Liver (tissue), 9 donors: ENCODE data around the gene LPP. TPM values are rescaled to one million over a fixed set of nuclear protein-coding genes. Genes with fewer than 3 reads are reported as not detected.

Experiments used
- DNase-seq: peaks from one replicate; pipeline ENCODE4 v3.0.0-alpha.2; 2017; ENCODE audit warnings: low spot score
- H3K27ac ChIP-seq, 2 donors: one replicate each; pipeline ENCODE4 v1.7.0; 2013; ENCODE audit warnings: inconsistent platforms in 2 of 2, low read length in 2 of 2, control low read depth in 1 of 2, low read depth in 1 of 2, mild to moderate bottlenecking in 1 of 2
- H3K27me3 ChIP-seq, 4 donors: one replicate each; pipeline versions ENCODE4 v1.6.1 to v1.7.0; 2013; ENCODE audit warnings: low read length in 3 of 4, inconsistent platforms in 1 of 4, mild to moderate bottlenecking in 1 of 4, moderate library complexity in 1 of 4; ENCODE audit not compliant: control insufficient read depth in 4 of 4, insufficient read depth in 4 of 4
- H3K36me3 ChIP-seq, 4 donors: one replicate each; pipeline versions ENCODE4 v1.6.1 to v1.7.0; 2013; ENCODE audit warnings: low read length in 3 of 4, mild to moderate bottlenecking in 3 of 4, low read depth in 1 of 4, moderate library complexity in 1 of 4; ENCODE audit not compliant: control insufficient read depth in 4 of 4, insufficient read depth in 3 of 4
- H3K4me1 ChIP-seq, 4 donors: one replicate each; pipeline versions ENCODE4 v1.6.1 to v1.7.0; 2013; ENCODE audit warnings: low read length in 3 of 4, mild to moderate bottlenecking in 3 of 4, moderate library complexity in 1 of 4; ENCODE audit not compliant: control insufficient read depth in 4 of 4, insufficient read depth in 4 of 4
- H3K4me3 ChIP-seq, 3 donors: one replicate each; pipeline versions ENCODE4 v1.6.1 to v1.7.0; 2013; ENCODE audit warnings: low read length in 3 of 3, control low read depth in 1 of 3, low read depth in 1 of 3, mild to moderate bottlenecking in 1 of 3
- H3K9ac ChIP-seq, 2 donors: one replicate each; pipeline ENCODE4 v1.7.0; 2013; ENCODE audit warnings: low read length in 2 of 2, mild to moderate bottlenecking in 2 of 2, moderate library complexity in 2 of 2, control low read depth in 1 of 2, low read depth in 1 of 2
- H3K9me3 ChIP-seq, 4 donors: one replicate each; pipeline versions ENCODE4 v1.6.1 to v1.7.0; 2013; ENCODE audit warnings: low read length in 3 of 4; ENCODE audit not compliant: control insufficient read depth in 4 of 4
- EGR1 ChIP-seq, 2 donors: IDR thresholded peaks; 2 replicates each; pipeline ENCODE4 v1.6.1; 2016 to 2018; ENCODE audit warnings: antibody characterized with exemption in 2 of 2, low read depth in 2 of 2
- FOXA1 ChIP-seq: IDR thresholded peaks from 2 replicates; pipeline ENCODE4 v1.6.1; 2016; ENCODE audit warnings: antibody characterized with exemption
- FOXA2 ChIP-seq: IDR thresholded peaks from 2 replicates; pipeline ENCODE4 v1.6.1; 2016; ENCODE audit warnings: antibody characterized with exemption
- GABPA ChIP-seq, 2 donors: IDR thresholded peaks in 1 of 2; conservative IDR thresholded peaks in 1 of 2; 2 replicates each; pipeline ENCODE4 v1.6.1; 2016; ENCODE audit warnings: antibody characterized with exemption in 2 of 2, mild to moderate bottlenecking in 1 of 2, moderate library complexity in 1 of 2
- HNF4A ChIP-seq, 2 donors: conservative IDR thresholded peaks; 2 replicates each; pipeline ENCODE4 v1.6.1; 2016; ENCODE audit warnings: antibody characterized with exemption in 2 of 2, mild to moderate bottlenecking in 2 of 2
- JUND ChIP-seq, 2 donors: IDR thresholded peaks; 2 replicates each; pipeline ENCODE4 v1.6.1; 2016; ENCODE audit warnings: antibody characterized with exemption in 2 of 2
- NR2F2 ChIP-seq: IDR thresholded peaks from 2 replicates; pipeline ENCODE4 v1.6.1; 2016; ENCODE audit warnings: antibody characterized with exemption
- RAD21 ChIP-seq, 2 donors: IDR thresholded peaks; 2 replicates each; pipeline ENCODE4 v1.6.1; 2016; ENCODE audit warnings: antibody characterized with exemption in 2 of 2, mild to moderate bottlenecking in 2 of 2
- RXRA ChIP-seq, 2 donors: IDR thresholded peaks; 2 replicates each; pipeline ENCODE4 v1.6.1; 2017 to 2018; ENCODE audit warnings: antibody characterized with exemption in 2 of 2, mild to moderate bottlenecking in 1 of 2
- SP1 ChIP-seq: IDR thresholded peaks from 2 replicates; pipeline ENCODE4 v1.6.1; 2018; ENCODE audit warnings: antibody characterized with exemption, mild to moderate bottlenecking
- TAF1 ChIP-seq: conservative IDR thresholded peaks from 2 replicates; pipeline ENCODE4 v1.6.1; 2016; ENCODE audit warnings: antibody characterized with exemption, mild to moderate bottlenecking
- YY1 ChIP-seq: IDR thresholded peaks from 2 replicates; pipeline ENCODE4 v1.6.1; 2016; ENCODE audit warnings: antibody characterized with exemption, mild to moderate bottlenecking
- WGBS: extraction: QIAGEN DNeasy Blood & Tissue Kit; methylation state at CpG from one replicate; pipeline ENCODE4 v1.1.7; 2013; 5-methylcytosine and 5-hydroxymethylcytosine counted together
- polyA plus RNA-seq, 2 donors: library from polyadenylated mRNA; stranded (reverse) in 1 of 2; unstranded in 1 of 2; fragments of 200-250 nt in 1 of 2; fragments of >200 nt in 1 of 2; fragmentation: Nextera tagmentation in 1 of 2; extraction: Ambion mirVana in 1 of 2; gene quantifications; one replicate each; pipeline versions ENCODE4 v1.2.1 to v1.2.3, GENCODE V29; 2013 to 2015
- total RNA-seq, 2 donors: library from RNA; depleted of rRNA; stranded (reverse); fragments of >200 nt; gene quantifications; one replicate each; pipeline ENCODE4 v1.2.3, GENCODE V29; 2014
- TF ChIP-seq, protein P1 (sequence below): IDR thresholded peaks from 2 replicates; pipeline ENCODE4 v1.6.1; 2016; ENCODE audit warnings: antibody characterized with exemption, mild to moderate bottlenecking
- TF ChIP-seq, protein P2 (sequence below): fragments of 150-350 bp; IDR thresholded peaks from 2 replicates; pipeline ENCODE4 v1.5.1; 2017; ENCODE audit warnings: improper control_type of control experiment, low read depth, low read length; ENCODE audit not compliant: missing input control
- TF ChIP-seq, protein P3 (sequence below): IDR thresholded peaks from 2 replicates; pipeline ENCODE4 v1.6.1; 2016; ENCODE audit warnings: antibody characterized with exemption
- TF ChIP-seq, protein P4 (sequence below): IDR thresholded peaks from 2 replicates; pipeline ENCODE4 v1.6.1; 2016; ENCODE audit warnings: antibody characterized with exemption
- TF ChIP-seq, protein P5 (sequence below): IDR thresholded peaks from 2 replicates; pipeline ENCODE4 v1.6.1; 2016; ENCODE audit warnings: antibody characterized with exemption
- donor health status: healthy.
- donor health status: healthy.
- donor health status: healthy.
- donor health status: healthy.
- donor health status: healthy.

LPP gene
- total and polyA plus RNA-seq, 4 donors, result 3.3 to 53.7 (median 28.2) TPM

DNA sequence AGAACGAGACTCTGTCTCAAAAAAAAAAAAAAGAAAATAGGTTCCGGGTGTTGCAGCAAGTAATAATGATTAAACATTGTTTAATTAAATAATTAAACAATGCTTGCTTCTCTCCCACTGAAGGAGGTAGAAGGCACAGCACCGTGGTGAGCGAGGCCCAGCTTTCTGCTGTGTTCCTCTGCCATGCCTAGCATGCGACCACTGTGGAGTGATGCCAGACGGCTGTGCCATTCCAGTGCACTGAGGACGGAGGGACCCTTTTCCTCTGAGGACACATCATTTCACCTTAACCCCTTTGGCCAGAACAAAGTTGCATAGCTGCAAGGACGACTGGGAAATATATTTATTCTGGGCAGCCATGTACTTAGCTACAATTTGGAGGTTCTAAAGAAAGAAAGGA lies 695.0 kb downstream of the LPP start:
- no peak overlapping the region for H3K4me3 ChIP-seq
- no peak overlapping the region for H3K27ac ChIP-seq
- WGBS, result 75% methylated on average over 8 of the region's 8 CpGs
- no peaks in the 10 kb centered on the region for H3K27me3 ChIP-seq
- DNase-seq, result no peak
- H3K4me1 ChIP-seq, result no peaks in the 10 kb centered on the region
- no peaks in the 10 kb centered on the region for H3K36me3 ChIP-seq
- no peaks in the 10 kb centered on the region for H3K9me3 ChIP-seq
- no peak overlapping the region for H3K9ac ChIP-seq
- no peak for TF ChIP-seq SP1
- TF ChIP-seq, protein P1, sequence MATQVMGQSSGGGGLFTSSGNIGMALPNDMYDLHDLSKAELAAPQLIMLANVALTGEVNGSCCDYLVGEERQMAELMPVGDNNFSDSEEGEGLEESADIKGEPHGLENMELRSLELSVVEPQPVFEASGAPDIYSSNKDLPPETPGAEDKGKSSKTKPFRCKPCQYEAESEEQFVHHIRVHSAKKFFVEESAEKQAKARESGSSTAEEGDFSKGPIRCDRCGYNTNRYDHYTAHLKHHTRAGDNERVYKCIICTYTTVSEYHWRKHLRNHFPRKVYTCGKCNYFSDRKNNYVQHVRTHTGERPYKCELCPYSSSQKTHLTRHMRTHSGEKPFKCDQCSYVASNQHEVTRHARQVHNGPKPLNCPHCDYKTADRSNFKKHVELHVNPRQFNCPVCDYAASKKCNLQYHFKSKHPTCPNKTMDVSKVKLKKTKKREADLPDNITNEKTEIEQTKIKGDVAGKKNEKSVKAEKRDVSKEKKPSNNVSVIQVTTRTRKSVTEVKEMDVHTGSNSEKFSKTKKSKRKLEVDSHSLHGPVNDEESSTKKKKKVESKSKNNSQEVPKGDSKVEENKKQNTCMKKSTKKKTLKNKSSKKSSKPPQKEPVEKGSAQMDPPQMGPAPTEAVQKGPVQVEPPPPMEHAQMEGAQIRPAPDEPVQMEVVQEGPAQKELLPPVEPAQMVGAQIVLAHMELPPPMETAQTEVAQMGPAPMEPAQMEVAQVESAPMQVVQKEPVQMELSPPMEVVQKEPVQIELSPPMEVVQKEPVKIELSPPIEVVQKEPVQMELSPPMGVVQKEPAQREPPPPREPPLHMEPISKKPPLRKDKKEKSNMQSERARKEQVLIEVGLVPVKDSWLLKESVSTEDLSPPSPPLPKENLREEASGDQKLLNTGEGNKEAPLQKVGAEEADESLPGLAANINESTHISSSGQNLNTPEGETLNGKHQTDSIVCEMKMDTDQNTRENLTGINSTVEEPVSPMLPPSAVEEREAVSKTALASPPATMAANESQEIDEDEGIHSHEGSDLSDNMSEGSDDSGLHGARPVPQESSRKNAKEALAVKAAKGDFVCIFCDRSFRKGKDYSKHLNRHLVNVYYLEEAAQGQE, result no peak
- no peak for TF ChIP-seq GABPA (IDR thresholded peaks at IDR 0.05 in 1 of 2, conservative IDR thresholded peaks at IDR 0.05 in 1 of 2)
- no peak for TF ChIP-seq RXRA (IDR thresholded peaks at IDR 0.05)
- TF ChIP-seq JUND (IDR thresholded peaks at IDR 0.05), result no peak
- no peak for TF ChIP-seq RAD21 (IDR thresholded peaks at IDR 0.05)
- TF ChIP-seq FOXA2, result no peak
- TF ChIP-seq, protein P2, sequence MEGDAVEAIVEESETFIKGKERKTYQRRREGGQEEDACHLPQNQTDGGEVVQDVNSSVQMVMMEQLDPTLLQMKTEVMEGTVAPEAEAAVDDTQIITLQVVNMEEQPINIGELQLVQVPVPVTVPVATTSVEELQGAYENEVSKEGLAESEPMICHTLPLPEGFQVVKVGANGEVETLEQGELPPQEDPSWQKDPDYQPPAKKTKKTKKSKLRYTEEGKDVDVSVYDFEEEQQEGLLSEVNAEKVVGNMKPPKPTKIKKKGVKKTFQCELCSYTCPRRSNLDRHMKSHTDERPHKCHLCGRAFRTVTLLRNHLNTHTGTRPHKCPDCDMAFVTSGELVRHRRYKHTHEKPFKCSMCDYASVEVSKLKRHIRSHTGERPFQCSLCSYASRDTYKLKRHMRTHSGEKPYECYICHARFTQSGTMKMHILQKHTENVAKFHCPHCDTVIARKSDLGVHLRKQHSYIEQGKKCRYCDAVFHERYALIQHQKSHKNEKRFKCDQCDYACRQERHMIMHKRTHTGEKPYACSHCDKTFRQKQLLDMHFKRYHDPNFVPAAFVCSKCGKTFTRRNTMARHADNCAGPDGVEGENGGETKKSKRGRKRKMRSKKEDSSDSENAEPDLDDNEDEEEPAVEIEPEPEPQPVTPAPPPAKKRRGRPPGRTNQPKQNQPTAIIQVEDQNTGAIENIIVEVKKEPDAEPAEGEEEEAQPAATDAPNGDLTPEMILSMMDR, result no peak
- TF ChIP-seq, protein P3, sequence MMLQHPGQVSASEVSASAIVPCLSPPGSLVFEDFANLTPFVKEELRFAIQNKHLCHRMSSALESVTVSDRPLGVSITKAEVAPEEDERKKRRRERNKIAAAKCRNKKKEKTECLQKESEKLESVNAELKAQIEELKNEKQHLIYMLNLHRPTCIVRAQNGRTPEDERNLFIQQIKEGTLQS, result no peak
- TF ChIP-seq, protein P4, sequence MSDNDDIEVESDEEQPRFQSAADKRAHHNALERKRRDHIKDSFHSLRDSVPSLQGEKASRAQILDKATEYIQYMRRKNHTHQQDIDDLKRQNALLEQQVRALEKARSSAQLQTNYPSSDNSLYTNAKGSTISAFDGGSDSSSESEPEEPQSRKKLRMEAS, result no peak
- no peak for TF ChIP-seq TAF1
- TF ChIP-seq EGR1 (IDR thresholded peaks at IDR 0.05; ENCODE audit: low read depth in 2 of 2), result no peak

DNA sequence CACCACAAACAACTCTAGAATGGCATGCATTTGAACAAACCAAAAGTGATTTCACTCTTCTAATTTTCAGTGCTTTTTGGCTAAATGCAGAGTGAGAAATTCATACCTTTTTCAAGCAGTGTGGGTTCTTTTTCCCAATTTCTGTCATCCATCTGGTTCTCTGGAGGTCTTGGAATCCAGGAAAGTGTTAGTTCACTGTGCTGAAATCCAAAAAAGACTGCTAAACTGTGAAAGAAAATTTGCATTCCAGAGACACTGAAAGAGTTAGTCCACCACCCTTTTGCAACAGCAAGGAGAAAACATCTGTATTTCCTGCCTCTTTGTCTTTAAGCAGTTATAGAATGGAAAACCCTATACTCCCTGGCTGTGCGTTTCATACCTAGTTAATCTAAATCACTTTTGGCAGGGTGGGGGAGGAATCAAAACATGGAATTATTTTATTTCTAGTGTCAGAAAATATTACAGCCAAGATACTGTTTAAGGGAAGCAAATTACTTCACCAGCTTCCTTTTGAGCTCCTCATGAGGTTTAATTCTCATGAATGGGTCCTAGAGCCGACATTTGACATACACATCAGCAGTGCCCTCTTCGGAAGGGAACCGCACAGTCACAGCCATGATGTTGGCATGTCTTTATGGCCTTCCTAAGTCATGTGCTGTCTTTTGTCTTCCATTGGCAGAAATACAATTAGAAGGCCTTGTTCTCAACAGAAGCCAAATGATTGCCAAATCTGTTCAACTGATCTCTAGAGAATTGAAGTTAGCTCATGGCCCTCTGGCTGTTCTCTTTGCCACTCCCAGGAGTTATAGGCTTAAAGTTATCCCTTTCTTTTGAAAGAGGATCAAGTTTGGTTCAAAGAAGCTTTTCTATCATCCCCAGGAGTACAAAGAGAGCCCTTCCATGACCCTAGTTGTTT lies 700.2 kb downstream of the LPP start:
- Histone ChIP-seq H3K9ac (no peak overlapping the region), H3K4me1 (no peaks in the 10 kb centered on the region), H3K36me3 (no peaks in the 10 kb centered on the region), H3K4me3 (no peak overlapping the region), H3K27ac (no peak overlapping the region), H3K27me3 (no peaks in the 10 kb centered on the region), H3K9me3 (no peaks in the 10 kb centered on the region)
- DNase-seq, result no peak
- 98% methylated on average over 4 of the region's 4 CpGs for WGBS
- TF ChIP-seq, protein P4, result no peak
- TF ChIP-seq EGR1 (IDR thresholded peaks at IDR 0.05; ENCODE audit: low read depth in 2 of 2), result no peak
- TF ChIP-seq RXRA (IDR thresholded peaks at IDR 0.05), result no peak
- TF ChIP-seq HNF4A (conservative IDR thresholded peaks at IDR 0.05), result no peak
- TF ChIP-seq, protein P3, result no peak
- no peak for TF ChIP-seq YY1
- TF ChIP-seq FOXA1, result no peak
- TF ChIP-seq, protein P1, result no peak
- TF ChIP-seq GABPA (IDR thresholded peaks at IDR 0.05 in 1 of 2, conservative IDR thresholded peaks at IDR 0.05 in 1 of 2), result no peak
- TF ChIP-seq SP1, result no peak
- TF ChIP-seq RAD21 (IDR thresholded peaks at IDR 0.05), result no peak
- TF ChIP-seq JUND (IDR thresholded peaks at IDR 0.05), result no peak
- TF ChIP-seq, protein P5, sequence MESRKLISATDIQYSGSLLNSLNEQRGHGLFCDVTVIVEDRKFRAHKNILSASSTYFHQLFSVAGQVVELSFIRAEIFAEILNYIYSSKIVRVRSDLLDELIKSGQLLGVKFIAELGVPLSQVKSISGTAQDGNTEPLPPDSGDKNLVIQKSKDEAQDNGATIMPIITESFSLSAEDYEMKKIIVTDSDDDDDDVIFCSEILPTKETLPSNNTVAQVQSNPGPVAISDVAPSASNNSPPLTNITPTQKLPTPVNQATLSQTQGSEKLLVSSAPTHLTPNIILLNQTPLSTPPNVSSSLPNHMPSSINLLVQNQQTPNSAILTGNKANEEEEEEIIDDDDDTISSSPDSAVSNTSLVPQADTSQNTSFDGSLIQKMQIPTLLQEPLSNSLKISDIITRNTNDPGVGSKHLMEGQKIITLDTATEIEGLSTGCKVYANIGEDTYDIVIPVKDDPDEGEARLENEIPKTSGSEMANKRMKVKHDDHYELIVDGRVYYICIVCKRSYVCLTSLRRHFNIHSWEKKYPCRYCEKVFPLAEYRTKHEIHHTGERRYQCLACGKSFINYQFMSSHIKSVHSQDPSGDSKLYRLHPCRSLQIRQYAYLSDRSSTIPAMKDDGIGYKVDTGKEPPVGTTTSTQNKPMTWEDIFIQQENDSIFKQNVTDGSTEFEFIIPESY, result no peak
- TF ChIP-seq NR2F2, result no peak
